Hematopoietic multipotent progenitor cell treated with erythropoietin and hydrocortisone succinate and interleukin-3 and kit ligand, for 4 days (in vitro differentiated cells): ENCODE results near the gene ISCA2.
"Not testable (repeated sequence)": the region's sequence is repeated elsewhere in the genome, so short reads cannot be mapped to it uniquely, and the experiment has no call there.

ENCODE experiments used
- DNase-seq: peaks from one replicate; pipeline ENCODE4 v3.0.0-alpha.2; 2015

ISCA2 gene

DNA sequence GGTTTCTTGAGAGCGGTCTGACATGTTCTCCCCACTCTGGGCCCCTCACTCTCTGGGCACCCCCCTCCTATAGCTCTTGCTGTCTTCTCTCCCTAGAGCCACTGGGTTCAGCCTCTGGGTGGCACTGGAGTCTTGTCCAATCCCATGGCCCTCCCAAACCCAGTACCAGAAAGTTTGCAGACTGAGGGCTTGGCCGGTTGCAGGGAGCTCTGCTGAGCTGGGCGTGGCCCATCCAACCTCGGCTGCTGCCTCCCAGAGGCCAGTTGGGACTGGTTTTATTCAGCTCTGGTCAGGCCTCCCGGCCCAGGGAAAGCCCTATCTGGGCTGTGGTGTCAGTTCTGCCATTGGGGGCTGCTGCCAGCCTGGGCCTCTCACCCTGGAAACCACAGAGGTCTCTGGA is 37.9 kb downstream of the ISCA2 start:
- peak; percentile 54 for DNase-seq

DNA sequence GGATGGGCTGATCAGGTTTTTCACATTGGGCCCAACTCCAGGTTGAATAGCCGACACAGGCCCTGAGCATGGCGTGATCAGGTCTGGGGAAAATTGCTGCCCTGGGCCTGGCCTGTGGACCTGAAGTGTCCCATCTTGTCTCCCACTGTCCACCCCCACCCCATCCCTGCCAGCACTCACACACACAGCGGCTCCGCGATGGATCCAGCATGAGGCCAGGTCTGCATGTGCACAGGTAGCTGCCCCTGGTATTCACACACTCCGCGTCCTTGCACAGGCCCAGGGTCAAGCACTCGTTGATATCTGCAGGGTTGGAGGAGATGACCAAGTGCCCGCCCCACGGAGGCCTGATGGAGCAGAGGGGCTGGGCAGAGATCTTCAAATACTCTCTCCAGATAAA is 38.7 kb downstream of the ISCA2 start:
- DNase-seq: no peak

DNA sequence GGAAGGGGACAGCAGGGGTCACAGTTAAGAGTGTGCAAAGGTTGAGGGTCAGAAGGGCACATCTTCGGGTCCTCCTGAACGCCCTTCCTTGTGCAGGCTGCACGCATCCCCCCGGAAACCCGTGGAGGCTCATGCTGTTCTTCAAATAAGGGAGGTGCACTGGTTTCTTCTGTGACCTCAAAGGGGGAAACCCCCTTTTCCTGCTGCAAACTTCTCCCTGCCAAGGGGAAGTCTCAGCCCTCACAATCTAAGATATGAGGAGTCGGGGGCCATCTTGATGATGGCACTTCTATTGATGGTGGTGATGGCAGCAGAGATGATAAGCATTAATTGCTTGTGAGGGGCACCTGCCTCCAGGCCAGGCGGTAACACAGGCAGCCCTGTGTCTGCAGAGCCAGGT is 40.0 kb downstream of the ISCA2 start:
- no peak for DNase-seq

DNA sequence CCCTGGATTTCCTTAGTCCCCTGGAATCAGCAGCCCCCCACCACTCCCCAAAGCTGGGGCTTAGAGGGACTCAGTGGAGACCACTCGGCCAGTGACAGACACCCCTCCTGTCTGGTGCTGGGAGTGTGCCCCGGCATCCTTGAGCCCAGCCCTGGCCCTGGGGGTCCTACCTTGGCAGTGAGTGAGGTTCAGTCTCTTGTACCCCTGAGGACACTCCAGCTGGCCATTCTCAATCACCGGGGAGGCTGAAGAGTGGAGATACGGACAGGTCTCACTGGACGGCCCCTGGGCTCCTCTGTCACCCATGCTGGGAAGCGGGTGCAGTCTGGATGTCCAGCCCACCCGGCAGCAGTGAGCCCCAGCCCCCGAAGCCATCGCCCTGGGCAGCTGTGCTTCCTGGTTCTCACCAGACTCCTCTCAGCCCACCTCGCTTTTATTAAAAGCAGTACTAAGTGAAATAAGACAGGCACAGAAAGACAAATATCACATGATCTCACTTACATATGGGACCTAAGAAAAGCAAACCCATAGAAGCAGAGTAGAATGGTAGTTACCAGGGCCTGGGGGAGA is 42.3 kb downstream of the ISCA2 start:
- DNase-seq: no peak

DNA sequence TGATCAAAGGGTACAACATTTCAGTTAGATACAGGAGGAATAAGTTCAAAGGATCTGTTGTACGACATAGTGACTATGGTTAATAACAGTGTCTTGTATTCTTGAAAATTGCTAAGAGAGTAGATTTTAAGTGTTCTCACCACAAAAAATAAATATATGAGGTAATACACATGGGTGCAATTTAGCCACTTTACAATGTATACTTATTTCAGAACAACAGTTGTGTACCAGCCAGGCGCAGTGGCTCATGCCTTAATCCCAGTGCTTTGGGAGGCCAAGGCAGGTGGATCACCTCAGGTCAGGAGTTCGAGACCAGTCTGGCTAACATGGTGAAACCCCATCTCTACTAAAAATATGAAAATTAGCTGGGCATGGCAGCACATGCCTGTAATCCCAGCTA is 42.8 kb downstream of the ISCA2 start:
- DNase-seq: not testable (repeated sequence)

DNA sequence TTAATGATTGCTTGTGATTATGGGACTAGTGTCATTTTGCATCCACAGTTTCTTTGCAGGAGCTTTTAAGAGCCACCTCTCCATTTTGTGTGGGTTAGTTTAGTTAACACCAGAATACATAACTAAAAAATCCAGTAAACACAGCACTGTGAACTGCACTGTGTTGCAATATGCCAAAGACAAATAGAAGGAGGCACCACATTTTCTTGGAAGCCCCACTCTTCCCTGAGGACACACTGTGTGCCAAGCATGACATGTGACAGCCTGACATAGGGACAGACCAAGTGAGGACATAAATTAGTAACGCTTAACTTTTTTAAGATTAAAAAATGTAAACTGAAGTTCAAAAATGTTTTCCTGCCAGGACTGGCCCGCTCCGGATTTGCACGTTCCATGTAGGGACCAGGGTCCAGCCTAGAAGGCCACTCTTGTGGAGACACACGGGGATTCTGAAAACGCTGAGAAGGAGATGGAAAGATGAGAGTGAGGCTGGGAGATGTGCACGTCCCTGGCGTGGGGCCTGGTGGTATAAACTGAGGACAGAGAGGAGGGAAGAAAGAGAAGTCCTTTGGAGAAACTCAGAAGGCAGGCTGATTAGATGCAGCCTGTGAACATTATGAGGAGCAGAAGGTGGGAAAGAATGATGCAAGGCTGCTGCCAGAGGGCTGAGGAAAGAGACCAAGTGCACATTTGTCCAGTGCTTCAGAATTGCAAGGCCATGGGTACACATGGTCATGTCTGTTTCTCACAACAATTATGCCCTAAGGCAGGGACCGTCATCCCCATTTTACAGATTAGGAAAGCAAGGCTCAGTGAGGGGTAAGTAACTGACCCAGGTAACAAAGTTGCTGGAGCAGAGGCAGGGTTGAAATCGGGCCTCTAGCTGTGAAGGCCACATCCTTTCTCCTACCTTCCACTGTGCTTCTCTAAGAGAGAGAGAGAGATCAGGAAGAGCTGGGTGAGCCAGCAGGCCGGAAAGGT is 45.1 kb downstream of the ISCA2 start:
- DNase-seq: no peak

DNA sequence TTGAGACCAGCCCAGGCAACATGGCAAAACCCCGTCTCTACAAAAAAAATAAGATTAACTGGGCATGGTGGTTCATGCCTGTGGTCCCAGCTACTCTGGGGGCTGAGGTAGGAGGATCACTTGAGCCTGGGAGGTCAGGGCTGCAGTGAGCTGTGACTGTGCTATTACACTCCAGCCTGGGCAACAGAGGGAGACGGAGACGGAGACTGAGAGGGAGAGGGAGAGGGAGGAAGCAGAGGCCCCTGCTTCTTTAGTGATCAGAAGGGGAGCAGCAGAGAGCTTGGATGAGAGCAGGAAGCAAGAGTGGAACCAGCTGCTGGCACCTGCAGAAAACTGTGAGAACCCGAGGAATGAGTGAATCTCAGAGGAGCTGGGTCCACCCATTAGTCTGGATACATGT is 45.9 kb downstream of the ISCA2 start:
- no peak for DNase-seq

DNA sequence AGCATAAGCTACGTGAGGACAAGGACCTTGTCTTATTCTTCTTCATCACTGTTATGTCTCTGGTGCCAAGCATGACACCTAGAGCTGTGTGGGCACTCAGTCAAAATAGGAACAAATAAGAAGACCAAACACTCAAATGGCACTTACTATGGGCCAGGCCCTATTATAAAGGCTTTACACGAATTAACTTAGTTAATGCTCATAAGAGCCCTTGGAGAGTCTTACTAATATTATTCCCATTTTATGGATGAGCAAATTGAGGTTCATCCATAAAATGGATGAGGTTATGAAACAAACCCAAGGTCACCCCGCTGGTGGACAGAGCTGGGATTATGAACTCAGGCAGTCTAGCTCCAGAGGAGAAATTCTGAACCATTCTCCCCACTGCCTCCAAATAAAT is 47.7 kb downstream of the ISCA2 start:
- DNase-seq: no peak

DNA sequence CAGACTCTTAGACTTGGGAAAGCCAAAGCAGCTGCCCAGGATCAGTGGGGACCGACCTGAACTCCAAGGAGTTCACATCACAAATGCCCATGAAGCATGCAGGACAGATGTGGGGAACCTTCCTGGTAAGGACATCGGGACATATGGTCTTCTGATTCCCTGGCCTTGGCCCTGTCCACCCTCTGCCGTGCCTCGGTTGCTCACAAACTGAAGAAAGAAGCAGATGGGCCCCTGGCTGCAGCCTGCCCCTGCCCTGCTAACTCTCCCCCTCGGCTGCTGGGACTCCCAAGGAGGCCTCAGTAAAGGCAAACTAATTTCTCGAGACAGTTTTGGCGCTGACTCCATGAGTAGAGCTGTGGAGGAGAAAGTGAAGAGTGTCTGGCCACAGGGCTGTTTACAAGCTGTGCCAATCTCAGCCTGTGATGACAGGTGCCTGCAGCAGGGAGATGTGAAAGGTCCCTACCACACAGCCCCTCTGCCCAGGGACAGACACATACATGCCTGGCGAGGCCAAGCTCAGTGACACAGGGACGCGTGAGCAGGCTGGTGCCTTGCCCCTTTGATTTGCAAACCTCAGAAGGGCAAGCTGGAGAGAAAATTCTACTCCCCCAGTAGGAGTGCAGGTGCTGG is 48.6 kb downstream of the ISCA2 start:
- DNase-seq: no peak

DNA sequence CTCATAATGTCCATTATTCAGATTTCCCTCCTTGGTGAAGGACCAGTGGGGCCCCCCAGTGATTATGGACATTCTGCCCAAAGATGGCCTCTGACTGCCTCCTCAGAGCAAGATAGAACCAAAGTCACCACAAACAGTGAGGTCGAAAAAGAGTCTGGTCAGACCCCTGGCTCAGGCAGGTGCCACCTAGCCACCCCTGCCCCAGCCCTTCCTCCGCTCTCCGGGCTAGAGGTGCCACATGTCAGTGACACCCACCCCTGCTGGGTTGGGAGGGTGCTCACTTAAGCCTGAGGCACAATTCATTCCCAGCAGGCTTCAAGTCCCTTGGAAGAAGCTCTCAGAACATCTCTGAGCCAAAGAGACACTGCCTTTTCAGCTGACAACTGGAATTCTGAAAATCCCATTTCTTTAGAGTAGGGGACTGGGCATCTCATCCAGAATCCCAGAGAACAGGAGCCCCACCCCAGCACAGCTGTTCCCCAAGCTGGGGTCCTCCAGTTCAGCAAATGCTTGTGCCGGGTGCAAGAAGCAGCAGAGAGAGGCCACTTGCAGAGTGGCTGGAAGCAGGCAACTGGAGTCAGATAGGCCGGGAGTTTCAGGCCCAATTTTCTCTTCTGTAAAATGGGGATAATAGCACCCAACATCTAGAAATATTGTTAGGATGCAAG is 50.3 kb downstream of the ISCA2 start:
- no peak for DNase-seq

DNA sequence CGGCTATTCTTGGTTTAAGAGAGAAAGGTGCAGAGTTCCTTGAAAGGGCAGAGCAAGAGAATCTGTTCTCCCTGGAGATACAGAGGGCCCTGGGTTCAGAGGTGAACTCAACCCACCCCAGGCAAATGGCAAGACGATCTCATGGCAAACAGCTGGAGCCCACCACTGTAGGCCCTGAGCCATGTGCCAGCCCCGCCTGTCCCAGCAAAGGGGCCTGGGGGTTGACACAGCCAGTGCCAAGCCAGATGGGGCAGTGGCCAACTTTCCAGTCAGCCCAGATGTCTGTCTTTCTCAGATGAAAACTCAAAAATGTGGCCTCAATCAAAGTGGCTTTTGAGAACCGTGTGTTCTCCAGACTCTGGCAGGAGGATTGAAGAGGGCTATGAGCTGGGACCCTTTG is 51.8 kb downstream of the ISCA2 start:
- no peak for DNase-seq

DNA sequence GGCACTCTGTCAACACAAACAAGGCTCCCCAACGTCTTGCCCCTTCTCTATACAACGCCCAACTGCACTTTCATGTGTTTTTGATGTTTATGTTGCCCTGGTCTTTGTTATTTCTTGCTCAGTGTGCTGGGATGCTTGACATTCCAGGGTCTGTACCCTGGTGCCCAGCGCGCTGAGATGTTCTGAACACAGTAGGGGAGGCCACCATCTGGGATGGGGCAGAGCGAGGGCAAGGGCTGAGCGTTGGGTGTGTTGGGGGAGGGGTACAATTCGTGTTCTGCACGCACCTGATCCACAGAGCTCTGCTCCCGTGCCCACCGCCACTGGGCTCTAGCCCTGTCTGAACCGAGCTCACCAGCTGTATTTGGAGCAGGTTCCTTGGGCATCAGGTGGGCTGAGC is 52.9 kb downstream of the ISCA2 start:
- DNase-seq: no peak
